SKM-1 treated with dmso at 0.1 percent for 144 hours (cell line): ENCODE data around the gene FGF14.

Experiments used
- DNase-seq: peaks from one replicate; lab custom pipeline; 2025; ENCODE audit not compliant: unreplicated experiment; lab: John Stamatoyannopoulos, UW

Gene FGF14

GRCh38 chr13:102198418-102199311, 203.2 kb downstream of the FGF14 start:
- DNase-seq: no peak

- no peak for DNase-seq
These were observed 204.7 kb downstream of the FGF14 start for GRCh38 chr13:102197193-102197592.

- DNase-seq: no peak
These were observed 206.0 kb downstream of the FGF14 start for GRCh38 chr13:102195566-102196462.

- DNase-seq: no peak
These were observed 209.0 kb downstream of the FGF14 start for GRCh38 chr13:102192858-102193257.

GRCh38 chr13:102191951-102192502, 209.8 kb downstream of the FGF14 start:
- no peak for DNase-seq

GRCh38 chr13:102190930-102191329, 210.9 kb downstream of the FGF14 start:
- no peak for DNase-seq

- no peak for DNase-seq
These were observed 214.5 kb downstream of the FGF14 start for GRCh38 chr13:102187313-102187712.

- DNase-seq: no peak
These were observed 216.4 kb downstream of the FGF14 start for GRCh38 chr13:102185375-102185984.

GRCh38 chr13:102183509-102184182, 218.2 kb downstream of the FGF14 start:
- DNase-seq: no peak

- no peak for DNase-seq
These were observed 219.7 kb downstream of the FGF14 start for GRCh38 chr13:102182170-102182569.

GRCh38 chr13:102177431-102177830, 224.4 kb downstream of the FGF14 start:
- DNase-seq: no peak

GRCh38 chr13:102176846-102177245, 225.0 kb downstream of the FGF14 start:
- no peak for DNase-seq

GRCh38 chr13:102172406-102172805, 229.4 kb downstream of the FGF14 start:
- DNase-seq: no peak

- DNase-seq: no peak
These were observed 231.5 kb downstream of the FGF14 start for GRCh38 chr13:102170305-102170704.

- no peak for DNase-seq
These were observed 232.3 kb downstream of the FGF14 start for GRCh38 chr13:102169471-102170015.

GRCh38 chr13:102152790-102153189, 249.1 kb downstream of the FGF14 start:
- no peak for DNase-seq

- no peak for DNase-seq
These were observed 254.5 kb downstream of the FGF14 start for GRCh38 chr13:102147353-102147752.

GRCh38 chr13:102145750-102146149, 256.1 kb downstream of the FGF14 start:
- DNase-seq: no peak

GRCh38 chr13:102142473-102142826, 259.4 kb downstream of the FGF14 start:
- DNase-seq: no peak
